GM19035 (cell line): ENCODE results near the gene PHLDA2.

ENCODE experiments used
- ATAC-seq: cut with Tn5 transposase; IDR thresholded peaks from one replicate; pipeline ENCODE4 v1.9.1; 2021; ENCODE audit not compliant: unreplicated experiment

The PHLDA2 gene

DNA sequence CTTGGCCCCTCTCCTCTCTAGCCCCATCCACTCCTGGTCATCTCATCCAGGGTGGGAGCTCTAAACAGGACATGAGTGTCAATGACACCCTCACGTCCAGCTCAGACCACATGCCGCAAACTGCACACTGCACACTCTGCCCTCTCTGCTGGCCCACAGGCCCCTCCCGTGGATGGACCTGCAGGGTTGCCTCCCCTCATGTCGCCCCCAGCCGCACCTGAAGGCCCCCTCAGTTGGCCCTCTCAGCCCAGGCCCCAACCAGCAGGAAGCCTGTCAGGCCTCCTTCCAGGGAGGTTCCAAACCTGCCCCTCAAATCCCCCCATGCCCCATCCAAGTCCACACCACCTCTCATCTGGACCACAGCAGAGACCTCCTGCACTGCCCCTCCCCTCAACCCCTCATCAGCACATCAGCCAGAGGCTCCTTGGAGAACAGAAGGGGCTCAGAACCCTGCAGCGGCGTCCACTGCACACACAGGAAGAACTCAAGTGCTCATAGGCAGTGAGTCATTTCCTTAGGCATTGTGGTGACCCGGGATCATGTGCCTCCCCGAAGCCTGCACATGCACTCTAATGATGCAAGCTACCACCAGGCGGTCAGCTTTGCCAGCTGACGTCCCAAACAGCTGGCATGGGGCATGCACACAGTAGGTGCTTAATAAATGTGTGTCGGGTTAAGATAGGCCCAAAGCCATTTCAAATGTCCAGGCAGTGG is 30.7 kb downstream of the PHLDA2 start:
- ATAC-seq: no peak

- ATAC-seq: no peak
Observed at GRCh38 chr11:2897048-2897447, 32.2 kb downstream of the PHLDA2 start.

DNA sequence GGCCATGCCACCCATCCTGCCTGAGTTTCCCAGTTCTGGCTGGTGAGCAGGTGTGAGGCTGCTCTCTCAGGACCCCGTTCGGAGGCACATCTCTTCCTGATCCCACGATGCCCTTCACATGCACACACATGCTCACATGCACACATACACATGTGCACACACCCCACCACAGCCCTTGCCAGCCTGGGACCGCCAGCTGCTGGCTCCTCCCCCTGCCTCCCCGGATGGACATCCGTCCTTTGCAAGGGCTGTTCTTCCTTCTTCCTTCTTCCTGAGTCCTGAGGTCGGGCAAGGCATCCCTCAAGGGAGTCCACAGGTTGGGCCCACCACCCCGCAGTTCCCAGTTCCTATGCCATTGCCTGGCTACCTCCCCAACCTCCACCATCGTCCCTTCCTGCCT is 33.2 kb downstream of the PHLDA2 start:
- ATAC-seq: no peak

GRCh38 chr11:2893935-2894334 is 35.3 kb downstream of the PHLDA2 start:
- ATAC-seq: no peak

GRCh38 chr11:2892967-2893528 is 36.2 kb downstream of the PHLDA2 start:
- no peak for ATAC-seq

DNA sequence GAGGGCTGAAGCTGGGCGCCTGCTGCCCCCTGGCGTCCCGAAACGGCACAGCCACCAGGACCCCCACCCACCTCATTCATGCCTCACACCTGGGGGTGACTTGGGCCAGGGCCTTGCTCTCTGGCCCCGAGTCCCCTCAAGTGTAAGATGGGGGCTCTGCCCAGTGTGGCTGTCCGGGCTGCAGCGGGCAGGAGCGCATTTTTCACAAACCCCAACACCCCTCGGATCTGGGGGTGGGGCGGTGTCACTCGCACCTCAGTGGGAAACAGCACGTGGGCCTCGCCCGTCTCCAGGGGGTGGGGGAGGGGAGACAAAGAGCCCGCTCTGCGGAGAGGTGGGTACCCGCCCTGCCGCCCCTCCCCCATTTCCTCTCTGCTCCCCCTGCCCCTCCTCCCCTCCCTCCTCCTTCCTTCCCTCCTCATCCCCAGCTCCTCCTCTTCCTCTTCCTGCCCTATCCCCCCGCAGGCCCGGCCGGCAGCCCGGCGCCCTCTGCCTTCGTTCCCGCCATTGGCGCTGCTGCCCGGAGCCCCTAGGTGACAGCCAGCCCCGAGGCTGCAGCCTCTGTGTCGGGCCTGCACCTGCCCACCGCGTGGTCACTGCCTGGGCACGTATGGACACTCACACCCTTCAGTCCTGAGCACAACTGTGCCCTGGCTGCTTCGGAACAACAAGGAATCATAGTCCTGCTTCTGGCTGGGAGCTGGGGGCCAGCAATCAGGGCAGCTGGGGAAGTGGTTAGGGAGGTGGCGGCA is 36.8 kb downstream of the PHLDA2 start:
- ATAC-seq: no peak

- ATAC-seq: no peak
Observed at GRCh38 chr11:2891326-2892214, 37.6 kb downstream of the PHLDA2 start.

- ATAC-seq: no peak
Observed at GRCh38 chr11:2890466-2891294, 38.5 kb downstream of the PHLDA2 start.

GRCh38 chr11:2889362-2890273 is 39.6 kb downstream of the PHLDA2 start:
- no peak for ATAC-seq

DNA sequence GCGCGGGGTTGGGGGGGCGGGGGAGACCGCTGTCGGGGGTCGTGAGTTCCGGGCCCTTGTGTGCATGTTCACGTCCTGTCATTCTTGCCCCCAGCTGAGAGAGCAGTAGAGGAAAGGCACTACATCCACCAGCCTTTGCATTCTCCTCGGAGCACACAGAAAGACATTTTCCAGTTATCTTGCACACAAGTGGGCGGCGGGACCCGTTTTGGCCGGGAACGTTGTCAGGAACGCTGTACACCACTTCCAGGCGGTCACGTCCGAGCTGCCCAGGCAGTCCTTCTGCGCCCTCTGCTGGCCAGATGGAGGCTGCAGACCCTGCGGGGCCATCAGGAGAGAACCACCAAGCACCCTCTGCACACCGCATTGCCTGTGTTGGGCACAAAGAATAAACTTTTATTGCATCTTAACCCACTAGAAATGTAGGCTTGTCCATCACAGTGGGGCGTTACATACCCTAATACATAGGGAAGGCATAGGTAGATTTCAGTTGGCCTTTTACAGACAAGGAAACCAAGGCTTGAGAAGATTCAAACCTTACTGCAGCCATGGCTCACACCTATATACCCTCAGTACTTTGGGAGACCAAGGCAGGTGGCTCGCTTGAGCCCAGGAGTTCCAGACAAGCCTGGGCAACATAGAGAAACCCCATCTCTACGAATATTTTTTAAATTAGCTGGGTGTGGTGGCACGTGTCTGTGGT is 40.8 kb downstream of the PHLDA2 start:
- no peak for ATAC-seq

- no peak for ATAC-seq
Observed at GRCh38 chr11:2887515-2888195, 41.6 kb downstream of the PHLDA2 start.

DNA sequence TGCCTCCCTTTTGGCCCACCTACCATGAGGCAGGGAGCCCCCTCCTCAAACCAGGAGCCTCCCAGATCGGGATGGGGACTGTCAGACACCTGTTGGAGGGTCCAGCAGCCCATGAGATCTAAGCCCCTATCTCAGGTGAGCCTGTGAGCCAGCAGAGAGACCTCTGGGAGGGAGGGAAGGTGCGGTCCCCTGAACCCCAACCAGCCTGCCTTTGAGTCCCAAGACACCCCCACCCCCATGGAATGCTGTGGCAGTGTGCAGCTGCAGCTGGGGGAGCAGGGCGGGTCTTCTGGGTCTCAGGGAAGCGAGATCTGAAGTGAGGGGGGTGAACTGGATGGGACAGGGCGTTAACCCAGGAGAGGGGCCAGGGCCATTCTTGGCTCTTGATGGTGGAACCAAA is 42.3 kb downstream of the PHLDA2 start:
- ATAC-seq: no peak

DNA sequence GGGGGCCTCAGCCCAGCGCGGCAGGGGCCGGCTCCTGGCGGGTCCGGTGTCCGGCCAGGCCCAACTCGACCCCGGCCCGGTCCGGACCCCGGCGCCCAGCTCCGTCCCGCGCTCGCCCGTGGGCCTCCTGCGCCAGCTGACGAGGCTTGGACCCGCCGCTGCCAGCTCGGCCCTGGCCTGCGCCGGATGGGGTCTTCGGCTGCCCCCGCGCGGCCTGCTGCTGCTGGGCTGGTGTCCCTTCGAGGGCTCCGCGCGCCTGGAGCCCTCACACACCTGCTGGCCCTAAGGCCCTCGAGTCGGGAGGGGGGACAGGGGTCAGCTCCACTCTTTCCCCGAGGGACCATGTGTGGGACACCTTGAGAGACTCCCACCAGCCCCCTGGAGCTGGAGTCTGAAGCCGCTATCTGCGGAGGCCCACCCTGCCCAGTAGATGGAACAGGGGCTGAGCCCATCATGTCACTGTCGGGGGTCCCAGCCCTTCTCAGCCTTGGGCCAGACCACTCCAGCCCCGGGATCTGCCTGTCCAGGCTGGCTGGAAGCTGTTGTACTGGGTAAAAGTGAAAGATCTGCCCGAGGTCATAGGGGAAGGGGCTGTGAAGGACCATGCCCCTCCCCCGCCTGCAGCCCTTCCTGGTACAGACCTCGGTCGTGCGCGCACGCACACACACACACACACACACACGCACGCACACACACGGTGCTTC is 42.9 kb downstream of the PHLDA2 start:
- ATAC-seq: peak; percentile 11

DNA sequence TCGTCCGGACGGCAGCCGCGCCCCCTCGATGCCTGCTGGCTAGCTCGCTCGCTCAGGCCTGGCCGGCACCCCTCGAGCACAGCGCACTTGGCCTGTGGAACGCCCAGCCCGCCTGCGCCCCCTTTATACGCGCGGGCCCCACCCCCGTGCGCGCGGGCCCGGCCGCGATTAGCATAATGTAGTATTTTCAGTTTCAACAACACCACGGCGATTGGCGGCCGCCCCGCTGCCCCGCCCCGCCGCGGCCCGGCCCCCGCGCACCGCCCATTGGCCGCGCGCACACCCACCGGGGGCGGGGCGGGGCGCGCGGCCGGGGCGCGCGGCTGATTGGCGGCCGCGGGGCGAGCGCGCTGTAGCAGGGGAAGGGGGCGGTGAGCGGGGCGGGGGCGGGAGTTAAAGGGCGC is 43.5 kb downstream of the PHLDA2 start, which contains the start of gene CDKN1C:
TSS of gene CDKN1C (minus strand) at position 98 of the 404 bp plus-strand sequence. CDS start 319 bp downstream, outside the sequence.
- peak; percentile 83 for ATAC-seq

- ATAC-seq: peak; percentile 2
Observed at GRCh38 chr11:2885017-2885677, 44.1 kb downstream of the PHLDA2 start.

- ATAC-seq: no peak
Observed at GRCh38 chr11:2883979-2884815, 45.0 kb downstream of the PHLDA2 start.
